ENCODE results near the gene CALN1. TPM values are rescaled to one million over a fixed set of nuclear protein-coding genes. Genes with fewer than 3 reads are reported as not detected.

Gene CALN1
- total and polyA plus RNA-seq, 4 donors, result 0.14 to 0.84 (median 0.24) TPM

- H3K9me3 ChIP-seq (ENCODE audit: control insufficient read depth in 4 of 4, low read length in 3 of 4), result no peaks in the 10 kb centered on the region
- H3K27me3 ChIP-seq (ENCODE audit: control insufficient read depth in 4 of 4, insufficient read depth in 4 of 4, low read length in 3 of 4), result no peaks in the 10 kb centered on the region
- H3K36me3 ChIP-seq (ENCODE audit: control insufficient read depth in 4 of 4, insufficient read depth in 3 of 4, low read depth in 1 of 4, low read length in 3 of 4), result no peaks in the 10 kb centered on the region
- no peak overlapping the region for H3K9ac ChIP-seq (ENCODE audit: low read depth in 1 of 2, low read length in 2 of 2)
- no peak overlapping the region for H3K27ac ChIP-seq (ENCODE audit: low read depth in 1 of 2, low read length in 2 of 2)
- DNase-seq (ENCODE audit: low spot score), result no peak
- WGBS, result 83% methylated on average over 6 of the region's 6 CpGs
- no peaks in the 10 kb centered on the region for H3K4me1 ChIP-seq (ENCODE audit: control insufficient read depth in 4 of 4, insufficient read depth in 4 of 4, low read length in 3 of 4)
- H3K4me3 ChIP-seq (ENCODE audit: low read depth in 1 of 3, low read length in 3 of 3), result no peak overlapping the region
- TF ChIP-seq ATF3 (IDR thresholded peaks at IDR 0.05) (no peak), NR2F2 (IDR thresholded peaks at IDR 0.05) (no peak), EGR1 (IDR thresholded peaks at IDR 0.05; ENCODE audit: low read depth in 2 of 2) (no peak)
These were observed 383.9 kb downstream of the CALN1 start for GRCh38 chr7:72028267-72028666.

GRCh38 chr7:72025381-72025960 is 386.7 kb downstream of the CALN1 start:
- no peaks in the 10 kb centered on the region for H3K27me3 ChIP-seq (ENCODE audit: control insufficient read depth in 4 of 4, insufficient read depth in 4 of 4, low read length in 3 of 4)
- H3K27ac ChIP-seq (ENCODE audit: low read depth in 1 of 2, low read length in 2 of 2), result no peak overlapping the region
- no peaks in the 10 kb centered on the region for H3K36me3 ChIP-seq (ENCODE audit: control insufficient read depth in 4 of 4, insufficient read depth in 3 of 4, low read depth in 1 of 4, low read length in 3 of 4)
- no peak overlapping the region for H3K4me3 ChIP-seq (ENCODE audit: low read depth in 1 of 3, low read length in 3 of 3)
- TF ChIP-seq EGR1 (IDR thresholded peaks at IDR 0.05; ENCODE audit: low read depth in 2 of 2), result peak in 1 of 2 donors; percentile 56
- no peak for TF ChIP-seq TAF1 (conservative IDR thresholded peaks at IDR 0.05)
- peak in 1 of 2 donors; percentile 14 for TF ChIP-seq HNF4A (conservative IDR thresholded peaks at IDR 0.05)
- no peak for TF ChIP-seq ZBTB33 (IDR thresholded peaks at IDR 0.05)
- peak in 1 of 2 donors; percentile 62 for TF ChIP-seq RXRA (IDR thresholded peaks at IDR 0.05)
- DNase-seq (ENCODE audit: low spot score), result no peak
- WGBS, result 69% methylated on average over 3 of the region's 3 CpGs
- no peaks in the 10 kb centered on the region for H3K9me3 ChIP-seq (ENCODE audit: control insufficient read depth in 4 of 4, low read length in 3 of 4)
- no peak overlapping the region for H3K9ac ChIP-seq (ENCODE audit: low read depth in 1 of 2, low read length in 2 of 2)
- H3K4me1 ChIP-seq (ENCODE audit: control insufficient read depth in 4 of 4, insufficient read depth in 4 of 4, low read length in 3 of 4), result no peaks in the 10 kb centered on the region

- TF ChIP-seq YY1 (IDR thresholded peaks at IDR 0.05) (no peak), NR2F2 (IDR thresholded peaks at IDR 0.05) (no peak), RXRA (IDR thresholded peaks at IDR 0.05) (no peak), TAF1 (conservative IDR thresholded peaks at IDR 0.05) (no peak), HNF4A (conservative IDR thresholded peaks at IDR 0.05) (no peak), FOXA2 (IDR thresholded peaks at IDR 0.05) (no peak), ZBTB33 (IDR thresholded peaks at IDR 0.05) (no peak), RAD21 (IDR thresholded peaks at IDR 0.05) (no peak), FOXA1 (IDR thresholded peaks at IDR 0.05) (no peak), SP1 (IDR thresholded peaks at IDR 0.05) (no peak)
- no peak for DNase-seq (ENCODE audit: low spot score)
These were observed 388.2 kb downstream of the CALN1 start for GRCh38 chr7:72023926-72024325.

More at GRCh38 chr7:72023926-72024325, 388.2 kb downstream of the CALN1 start:
- no peaks in the 10 kb centered on the region for H3K36me3 ChIP-seq (ENCODE audit: control insufficient read depth in 4 of 4, insufficient read depth in 3 of 4, low read depth in 1 of 4, low read length in 3 of 4)
- no peak overlapping the region for H3K4me3 ChIP-seq (ENCODE audit: low read depth in 1 of 3, low read length in 3 of 3)
- WGBS, result 82% methylated on average over 4 of the region's 4 CpGs
- no peaks in the 10 kb centered on the region for H3K27me3 ChIP-seq (ENCODE audit: control insufficient read depth in 4 of 4, insufficient read depth in 4 of 4, low read length in 3 of 4)
- H3K9me3 ChIP-seq (ENCODE audit: control insufficient read depth in 4 of 4, low read length in 3 of 4), result peaks cover 0 to 5% (median 3%) of the 10 kb centered on the region in 4 donors
- no peaks in the 10 kb centered on the region for H3K4me1 ChIP-seq (ENCODE audit: control insufficient read depth in 4 of 4, insufficient read depth in 4 of 4, low read length in 3 of 4)
- H3K27ac ChIP-seq (ENCODE audit: low read depth in 1 of 2, low read length in 2 of 2), result no peak overlapping the region
- no peak overlapping the region for H3K9ac ChIP-seq (ENCODE audit: low read depth in 1 of 2, low read length in 2 of 2)

Measured in liver (tissue), 9 donors.